ENCODE data around the gene BIRC6.

GRCh38 chr2:32474381-32474780 lies 117.6 kb downstream of the BIRC6 start:
- TF ChIP-seq CTCF (IDR thresholded peaks at IDR 0.05) (no peak), SP1 (CRISPR knock-in tag; conservative IDR thresholded peaks at IDR 0.05) (no peak), CBFB (CRISPR knock-in tag; IDR thresholded peaks at IDR 0.05; ENCODE audit: low read depth) (no peak), NR1H2 (CRISPR knock-in tag; IDR thresholded peaks at IDR 0.05) (no peak), ETV6 (CRISPR knock-in tag; IDR thresholded peaks at IDR 0.05) (no peak), ZBTB21 (CRISPR knock-in tag; IDR thresholded peaks at IDR 0.05; ENCODE audit: borderline replicate concordance) (no peak), RORB (CRISPR knock-in tag; IDR thresholded peaks at IDR 0.05) (no peak)
- TF ChIP-seq, protein P1, sequence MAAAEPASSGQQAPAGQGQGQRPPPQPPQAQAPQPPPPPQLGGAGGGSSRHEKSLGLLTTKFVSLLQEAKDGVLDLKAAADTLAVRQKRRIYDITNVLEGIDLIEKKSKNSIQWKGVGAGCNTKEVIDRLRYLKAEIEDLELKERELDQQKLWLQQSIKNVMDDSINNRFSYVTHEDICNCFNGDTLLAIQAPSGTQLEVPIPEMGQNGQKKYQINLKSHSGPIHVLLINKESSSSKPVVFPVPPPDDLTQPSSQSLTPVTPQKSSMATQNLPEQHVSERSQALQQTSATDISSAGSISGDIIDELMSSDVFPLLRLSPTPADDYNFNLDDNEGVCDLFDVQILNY (CRISPR knock-in tag; IDR thresholded peaks at IDR 0.05) = no peak
- TF ChIP-seq, protein P2, sequence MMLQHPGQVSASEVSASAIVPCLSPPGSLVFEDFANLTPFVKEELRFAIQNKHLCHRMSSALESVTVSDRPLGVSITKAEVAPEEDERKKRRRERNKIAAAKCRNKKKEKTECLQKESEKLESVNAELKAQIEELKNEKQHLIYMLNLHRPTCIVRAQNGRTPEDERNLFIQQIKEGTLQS (CRISPR knock-in tag; conservative IDR thresholded peaks at IDR 0.05) = no peak
- TF ChIP-seq, protein P3, sequence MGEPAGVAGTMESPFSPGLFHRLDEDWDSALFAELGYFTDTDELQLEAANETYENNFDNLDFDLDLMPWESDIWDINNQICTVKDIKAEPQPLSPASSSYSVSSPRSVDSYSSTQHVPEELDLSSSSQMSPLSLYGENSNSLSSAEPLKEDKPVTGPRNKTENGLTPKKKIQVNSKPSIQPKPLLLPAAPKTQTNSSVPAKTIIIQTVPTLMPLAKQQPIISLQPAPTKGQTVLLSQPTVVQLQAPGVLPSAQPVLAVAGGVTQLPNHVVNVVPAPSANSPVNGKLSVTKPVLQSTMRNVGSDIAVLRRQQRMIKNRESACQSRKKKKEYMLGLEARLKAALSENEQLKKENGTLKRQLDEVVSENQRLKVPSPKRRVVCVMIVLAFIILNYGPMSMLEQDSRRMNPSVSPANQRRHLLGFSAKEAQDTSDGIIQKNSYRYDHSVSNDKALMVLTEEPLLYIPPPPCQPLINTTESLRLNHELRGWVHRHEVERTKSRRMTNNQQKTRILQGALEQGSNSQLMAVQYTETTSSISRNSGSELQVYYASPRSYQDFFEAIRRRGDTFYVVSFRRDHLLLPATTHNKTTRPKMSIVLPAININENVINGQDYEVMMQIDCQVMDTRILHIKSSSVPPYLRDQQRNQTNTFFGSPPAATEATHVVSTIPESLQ (CRISPR knock-in tag; IDR thresholded peaks at IDR 0.05) = no peak
